Astrocyte of the cerebellum (primary cell): Measurements from ENCODE around the gene FH.

Experiments
- DNase-seq: peaks from one replicate; pipeline ENCODE4 v3.0.0-alpha.2; 2011; ENCODE audit warnings: low read depth
- H3K4me3 ChIP-seq: 2 replicates; pipeline ENCODE4 v1.5.1; 2011; ENCODE audit warnings: mild to moderate bottlenecking, low read depth, low read length, moderate library complexity
- CTCF ChIP-seq: IDR thresholded peaks from 2 replicates; pipeline ENCODE4 v1.5.1; 2012; ENCODE audit warnings: low read length, low read depth, moderate library complexity, mild to moderate bottlenecking; ENCODE audit errors: missing control alignments
- in situ Hi-C: cut with HindIII; loops from 2 replicates; pipeline ENCODE4 v1.10.0; 2017; ENCODE audit warnings: low sequenced_read_pairs

The FH gene

GRCh38 chr1:241519308-241520079, at the start of gene FH:
TSS of gene FH (minus strand) at chr1:241519755. CDS start at chr1:241519722, 33 bp downstream.
- no peak for TF ChIP-seq CTCF
- DNase-seq, result peak; percentile 95
- peak within 1 kb of the TSS; percentile 84 for H3K4me3 ChIP-seq
- in situ Hi-C loops, result no loop called here

- H3K4me3 ChIP-seq, result no peak overlapping the region
These were observed 41.3 kb upstream of the FH start for GRCh38 chr1:241560849-241561187.

GRCh38 chr1:241560146-241560848, 40.7 kb upstream of the FH start:
- H3K4me3 ChIP-seq, result no peak overlapping the region
- DNase-seq, result no peak
- TF ChIP-seq CTCF, result no peak
- in situ Hi-C loops, result no loop called here

More at GRCh38 chr1:241560849-241561187, 41.3 kb upstream of the FH start:
- TF ChIP-seq CTCF, result no peak
- no peak for DNase-seq
- in situ Hi-C loops, result no loop called here

- DNase-seq, result no peak
- no peak overlapping the region for H3K4me3 ChIP-seq
- in situ Hi-C loops, result no loop called here
- no peak for TF ChIP-seq CTCF
These were observed 38.1 kb upstream of the FH start for GRCh38 chr1:241557551-241558193.

- in situ Hi-C loops, result no loop called here
- no peak for DNase-seq
- TF ChIP-seq CTCF, result no peak
- H3K4me3 ChIP-seq, result no peak overlapping the region
These were observed 37.5 kb upstream of the FH start for GRCh38 chr1:241557031-241557430.

- TF ChIP-seq CTCF, result no peak
- H3K4me3 ChIP-seq, result no peak overlapping the region
- in situ Hi-C loops, result no loop called here
- no peak for DNase-seq
These were observed 36.0 kb upstream of the FH start for GRCh38 chr1:241555526-241555925.
